Liver (tissue), 9 donors: ENCODE data around the gene AATK. TPM values are rescaled to one million over a fixed set of nuclear protein-coding genes. Genes with fewer than 3 reads are reported as not detected.

Experiments used
- DNase-seq: peaks from one replicate; pipeline ENCODE4 v3.0.0-alpha.2; 2017; ENCODE audit warnings: low spot score
- H3K27ac ChIP-seq, 2 donors: one replicate each; pipeline ENCODE4 v1.7.0; 2013; ENCODE audit warnings: inconsistent platforms in 2 of 2, low read length in 2 of 2, control low read depth in 1 of 2, low read depth in 1 of 2, mild to moderate bottlenecking in 1 of 2
- H3K27me3 ChIP-seq, 4 donors: one replicate each; pipeline versions ENCODE4 v1.6.1 to v1.7.0; 2013; ENCODE audit warnings: low read length in 3 of 4, inconsistent platforms in 1 of 4, mild to moderate bottlenecking in 1 of 4, moderate library complexity in 1 of 4; ENCODE audit not compliant: control insufficient read depth in 4 of 4, insufficient read depth in 4 of 4
- H3K36me3 ChIP-seq, 4 donors: one replicate each; pipeline versions ENCODE4 v1.6.1 to v1.7.0; 2013; ENCODE audit warnings: low read length in 3 of 4, mild to moderate bottlenecking in 3 of 4, low read depth in 1 of 4, moderate library complexity in 1 of 4; ENCODE audit not compliant: control insufficient read depth in 4 of 4, insufficient read depth in 3 of 4
- H3K4me1 ChIP-seq, 4 donors: one replicate each; pipeline versions ENCODE4 v1.6.1 to v1.7.0; 2013; ENCODE audit warnings: low read length in 3 of 4, mild to moderate bottlenecking in 3 of 4, moderate library complexity in 1 of 4; ENCODE audit not compliant: control insufficient read depth in 4 of 4, insufficient read depth in 4 of 4
- H3K4me3 ChIP-seq, 3 donors: one replicate each; pipeline versions ENCODE4 v1.6.1 to v1.7.0; 2013; ENCODE audit warnings: low read length in 3 of 3, control low read depth in 1 of 3, low read depth in 1 of 3, mild to moderate bottlenecking in 1 of 3
- H3K9ac ChIP-seq, 2 donors: one replicate each; pipeline ENCODE4 v1.7.0; 2013; ENCODE audit warnings: low read length in 2 of 2, mild to moderate bottlenecking in 2 of 2, moderate library complexity in 2 of 2, control low read depth in 1 of 2, low read depth in 1 of 2
- H3K9me3 ChIP-seq, 4 donors: one replicate each; pipeline versions ENCODE4 v1.6.1 to v1.7.0; 2013; ENCODE audit warnings: low read length in 3 of 4; ENCODE audit not compliant: control insufficient read depth in 4 of 4
- EGR1 ChIP-seq, 2 donors: IDR thresholded peaks; 2 replicates each; pipeline ENCODE4 v1.6.1; 2016 to 2018; ENCODE audit warnings: antibody characterized with exemption in 2 of 2, low read depth in 2 of 2
- FOXA1 ChIP-seq: IDR thresholded peaks from 2 replicates; pipeline ENCODE4 v1.6.1; 2016; ENCODE audit warnings: antibody characterized with exemption
- FOXA2 ChIP-seq: IDR thresholded peaks from 2 replicates; pipeline ENCODE4 v1.6.1; 2016; ENCODE audit warnings: antibody characterized with exemption
- GABPA ChIP-seq, 2 donors: IDR thresholded peaks in 1 of 2; conservative IDR thresholded peaks in 1 of 2; 2 replicates each; pipeline ENCODE4 v1.6.1; 2016; ENCODE audit warnings: antibody characterized with exemption in 2 of 2, mild to moderate bottlenecking in 1 of 2, moderate library complexity in 1 of 2
- HNF4A ChIP-seq, 2 donors: conservative IDR thresholded peaks; 2 replicates each; pipeline ENCODE4 v1.6.1; 2016; ENCODE audit warnings: antibody characterized with exemption in 2 of 2, mild to moderate bottlenecking in 2 of 2
- HNF4G ChIP-seq: IDR thresholded peaks from 2 replicates; pipeline ENCODE4 v1.6.1; 2016; ENCODE audit warnings: antibody characterized with exemption
- JUND ChIP-seq, 2 donors: IDR thresholded peaks; 2 replicates each; pipeline ENCODE4 v1.6.1; 2016; ENCODE audit warnings: antibody characterized with exemption in 2 of 2
- NR2F2 ChIP-seq: IDR thresholded peaks from 2 replicates; pipeline ENCODE4 v1.6.1; 2016; ENCODE audit warnings: antibody characterized with exemption
- RAD21 ChIP-seq, 2 donors: IDR thresholded peaks; 2 replicates each; pipeline ENCODE4 v1.6.1; 2016; ENCODE audit warnings: antibody characterized with exemption in 2 of 2, mild to moderate bottlenecking in 2 of 2
- RXRA ChIP-seq, 2 donors: IDR thresholded peaks; 2 replicates each; pipeline ENCODE4 v1.6.1; 2017 to 2018; ENCODE audit warnings: antibody characterized with exemption in 2 of 2, mild to moderate bottlenecking in 1 of 2
- SP1 ChIP-seq: IDR thresholded peaks from 2 replicates; pipeline ENCODE4 v1.6.1; 2018; ENCODE audit warnings: antibody characterized with exemption, mild to moderate bottlenecking
- TAF1 ChIP-seq: conservative IDR thresholded peaks from 2 replicates; pipeline ENCODE4 v1.6.1; 2016; ENCODE audit warnings: antibody characterized with exemption, mild to moderate bottlenecking
- YY1 ChIP-seq: IDR thresholded peaks from 2 replicates; pipeline ENCODE4 v1.6.1; 2016; ENCODE audit warnings: antibody characterized with exemption, mild to moderate bottlenecking
- WGBS: extraction: QIAGEN DNeasy Blood & Tissue Kit; methylation state at CpG from one replicate; pipeline ENCODE4 v1.1.7; 2013; 5-methylcytosine and 5-hydroxymethylcytosine counted together
- polyA plus RNA-seq, 2 donors: library from polyadenylated mRNA; stranded (reverse) in 1 of 2; unstranded in 1 of 2; fragments of 200-250 nt in 1 of 2; fragments of >200 nt in 1 of 2; fragmentation: Nextera tagmentation in 1 of 2; extraction: Ambion mirVana in 1 of 2; gene quantifications; one replicate each; pipeline versions ENCODE4 v1.2.1 to v1.2.3, GENCODE V29; 2013 to 2015
- total RNA-seq, 2 donors: library from RNA; depleted of rRNA; stranded (reverse); fragments of >200 nt; gene quantifications; one replicate each; pipeline ENCODE4 v1.2.3, GENCODE V29; 2014
- TF ChIP-seq, protein P1 (sequence below): IDR thresholded peaks from 2 replicates; pipeline ENCODE4 v1.6.1; 2016; ENCODE audit warnings: antibody characterized with exemption, mild to moderate bottlenecking
- TF ChIP-seq, protein P2 (sequence below): IDR thresholded peaks from 2 replicates; pipeline ENCODE4 v1.6.1; 2016; ENCODE audit warnings: antibody characterized with exemption
- TF ChIP-seq, protein P3 (sequence below): IDR thresholded peaks from 2 replicates; pipeline ENCODE4 v1.6.1; 2016; ENCODE audit warnings: antibody characterized with exemption
- TF ChIP-seq, protein P4 (sequence below): IDR thresholded peaks from 2 replicates; pipeline ENCODE4 v1.6.1; 2016; ENCODE audit warnings: antibody characterized with exemption
- TF ChIP-seq, protein P5 (sequence below): fragments of 150-350 bp; IDR thresholded peaks from 2 replicates; pipeline ENCODE4 v1.5.1; 2017; ENCODE audit warnings: improper control_type of control experiment, low read depth, low read length; ENCODE audit not compliant: missing input control
- donor health status: healthy.
- donor health status: healthy.
- donor health status: healthy.
- donor health status: healthy.
- donor health status: healthy.

Gene AATK
- total and polyA plus RNA-seq, 4 donors: 0.24 to 2.3 (median 0.62) TPM

DNA sequence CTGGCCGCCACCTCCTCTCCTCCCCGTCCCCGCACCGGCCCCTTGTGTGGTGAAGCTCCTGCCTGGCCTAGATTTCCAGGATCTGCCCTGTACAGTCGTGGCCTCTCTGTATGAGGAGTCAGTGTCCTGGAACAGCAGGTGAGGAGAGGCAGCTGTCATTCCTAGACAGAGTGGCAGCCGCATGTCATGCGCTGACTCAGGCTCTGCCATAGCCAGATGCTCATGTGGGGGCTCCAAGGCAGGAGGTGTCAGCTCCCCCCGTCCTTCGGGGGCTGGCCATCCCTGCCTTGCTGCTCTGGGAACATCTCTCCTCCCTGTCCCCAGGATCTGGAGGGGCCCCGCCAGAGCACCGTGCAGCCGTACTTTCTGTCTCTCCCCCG, 70.6 kb downstream of the AATK start:
- Histone ChIP-seq H3K9ac (peak overlapping the region; percentile 27 to 33), H3K9me3 (no peaks in the 10 kb centered on the region), H3K36me3 (peaks cover 0 to 4% (median 1%) of the 10 kb centered on the region in 4 donors), H3K4me3 (no peak overlapping the region), H3K27ac (peak overlapping the region; percentile 65 to 92), H3K27me3 (no peaks in the 10 kb centered on the region), H3K4me1 (peaks cover 11 to 71% (median 50%) of the 10 kb centered on the region in 4 donors)
- DNase-seq: no peak
- 63% methylated on average over 13 of the region's 13 CpGs for WGBS
- TF ChIP-seq, protein P1, sequence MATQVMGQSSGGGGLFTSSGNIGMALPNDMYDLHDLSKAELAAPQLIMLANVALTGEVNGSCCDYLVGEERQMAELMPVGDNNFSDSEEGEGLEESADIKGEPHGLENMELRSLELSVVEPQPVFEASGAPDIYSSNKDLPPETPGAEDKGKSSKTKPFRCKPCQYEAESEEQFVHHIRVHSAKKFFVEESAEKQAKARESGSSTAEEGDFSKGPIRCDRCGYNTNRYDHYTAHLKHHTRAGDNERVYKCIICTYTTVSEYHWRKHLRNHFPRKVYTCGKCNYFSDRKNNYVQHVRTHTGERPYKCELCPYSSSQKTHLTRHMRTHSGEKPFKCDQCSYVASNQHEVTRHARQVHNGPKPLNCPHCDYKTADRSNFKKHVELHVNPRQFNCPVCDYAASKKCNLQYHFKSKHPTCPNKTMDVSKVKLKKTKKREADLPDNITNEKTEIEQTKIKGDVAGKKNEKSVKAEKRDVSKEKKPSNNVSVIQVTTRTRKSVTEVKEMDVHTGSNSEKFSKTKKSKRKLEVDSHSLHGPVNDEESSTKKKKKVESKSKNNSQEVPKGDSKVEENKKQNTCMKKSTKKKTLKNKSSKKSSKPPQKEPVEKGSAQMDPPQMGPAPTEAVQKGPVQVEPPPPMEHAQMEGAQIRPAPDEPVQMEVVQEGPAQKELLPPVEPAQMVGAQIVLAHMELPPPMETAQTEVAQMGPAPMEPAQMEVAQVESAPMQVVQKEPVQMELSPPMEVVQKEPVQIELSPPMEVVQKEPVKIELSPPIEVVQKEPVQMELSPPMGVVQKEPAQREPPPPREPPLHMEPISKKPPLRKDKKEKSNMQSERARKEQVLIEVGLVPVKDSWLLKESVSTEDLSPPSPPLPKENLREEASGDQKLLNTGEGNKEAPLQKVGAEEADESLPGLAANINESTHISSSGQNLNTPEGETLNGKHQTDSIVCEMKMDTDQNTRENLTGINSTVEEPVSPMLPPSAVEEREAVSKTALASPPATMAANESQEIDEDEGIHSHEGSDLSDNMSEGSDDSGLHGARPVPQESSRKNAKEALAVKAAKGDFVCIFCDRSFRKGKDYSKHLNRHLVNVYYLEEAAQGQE: no peak
- peak in 1 of 2 donors; percentile 48 for TF ChIP-seq RXRA (IDR thresholded peaks at IDR 0.05)

DNA sequence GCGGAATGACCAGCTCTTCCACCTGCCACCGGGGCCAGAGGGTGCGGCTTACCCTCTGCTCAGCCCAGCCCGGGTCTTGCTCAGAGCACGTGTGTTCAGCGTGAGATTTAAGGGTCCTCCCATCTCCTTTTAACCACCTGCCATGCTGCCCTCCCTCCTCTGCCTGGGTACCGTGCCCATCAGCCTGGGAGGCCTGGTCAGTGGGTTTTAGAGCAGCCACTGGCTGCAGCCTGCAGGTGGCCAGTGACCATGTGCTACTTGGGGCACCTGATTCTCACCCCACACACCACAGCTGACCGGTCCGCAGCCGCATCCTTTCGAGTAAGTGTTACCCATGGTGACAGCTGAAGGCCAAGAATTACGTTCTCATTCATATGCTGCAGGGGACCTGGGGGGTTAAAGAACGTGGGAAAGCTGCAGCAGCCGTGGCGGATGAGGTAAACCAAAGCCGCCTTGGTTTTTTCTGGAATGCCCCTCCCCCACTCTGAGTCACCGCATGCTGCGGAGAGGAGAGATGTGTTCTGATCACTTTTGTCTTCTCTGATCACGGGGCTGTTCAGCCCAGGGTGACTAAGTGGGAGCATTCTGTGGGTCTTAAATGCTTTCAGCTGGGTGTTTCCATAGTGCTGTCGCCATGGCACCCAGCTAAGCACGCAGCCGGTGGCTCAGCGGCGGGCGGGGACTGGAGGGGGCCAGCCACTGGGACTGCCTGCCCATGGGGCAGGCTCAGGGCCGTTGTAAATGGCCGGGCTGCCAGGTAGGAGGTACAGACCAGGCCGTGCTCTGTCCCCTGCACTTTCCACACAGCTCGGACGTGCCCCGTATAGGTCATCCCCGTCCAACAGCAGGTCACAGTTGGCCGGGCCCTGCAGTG, 71.3 kb downstream of the AATK start:
- Histone ChIP-seq H3K9ac (peak overlapping the region in 1 of 2 donors; percentile 27), H3K36me3 (peaks cover 0 to 2% (median 0%) of the 10 kb centered on the region in 4 donors), H3K27ac (peak overlapping the region; percentile 65 to 92), H3K27me3 (no peaks in the 10 kb centered on the region), H3K4me1 (peaks cover 11 to 71% (median 50%) of the 10 kb centered on the region in 4 donors), H3K4me3 (no peak overlapping the region), H3K9me3 (no peaks in the 10 kb centered on the region)
- TF ChIP-seq, protein P2, sequence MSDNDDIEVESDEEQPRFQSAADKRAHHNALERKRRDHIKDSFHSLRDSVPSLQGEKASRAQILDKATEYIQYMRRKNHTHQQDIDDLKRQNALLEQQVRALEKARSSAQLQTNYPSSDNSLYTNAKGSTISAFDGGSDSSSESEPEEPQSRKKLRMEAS: no peak
- TF ChIP-seq HNF4G (no peak), YY1 (no peak), FOXA1 (no peak), SP1 (peak; percentile 76), TAF1 (no peak), EGR1 (IDR thresholded peaks at IDR 0.05; ENCODE audit: low read depth in 2 of 2) (no peak), JUND (IDR thresholded peaks at IDR 0.05) (peak in 1 of 2 donors; percentile 31), RXRA (IDR thresholded peaks at IDR 0.05) (peak; percentile 53 to 94), RAD21 (IDR thresholded peaks at IDR 0.05) (peak in 1 of 2 donors; percentile 47), FOXA2 (no peak), HNF4A (conservative IDR thresholded peaks at IDR 0.05) (peak in 1 of 2 donors; percentile 52), NR2F2 (no peak), GABPA (IDR thresholded peaks at IDR 0.05 in 1 of 2, conservative IDR thresholded peaks at IDR 0.05 in 1 of 2) (no peak)
- TF ChIP-seq, protein P3, sequence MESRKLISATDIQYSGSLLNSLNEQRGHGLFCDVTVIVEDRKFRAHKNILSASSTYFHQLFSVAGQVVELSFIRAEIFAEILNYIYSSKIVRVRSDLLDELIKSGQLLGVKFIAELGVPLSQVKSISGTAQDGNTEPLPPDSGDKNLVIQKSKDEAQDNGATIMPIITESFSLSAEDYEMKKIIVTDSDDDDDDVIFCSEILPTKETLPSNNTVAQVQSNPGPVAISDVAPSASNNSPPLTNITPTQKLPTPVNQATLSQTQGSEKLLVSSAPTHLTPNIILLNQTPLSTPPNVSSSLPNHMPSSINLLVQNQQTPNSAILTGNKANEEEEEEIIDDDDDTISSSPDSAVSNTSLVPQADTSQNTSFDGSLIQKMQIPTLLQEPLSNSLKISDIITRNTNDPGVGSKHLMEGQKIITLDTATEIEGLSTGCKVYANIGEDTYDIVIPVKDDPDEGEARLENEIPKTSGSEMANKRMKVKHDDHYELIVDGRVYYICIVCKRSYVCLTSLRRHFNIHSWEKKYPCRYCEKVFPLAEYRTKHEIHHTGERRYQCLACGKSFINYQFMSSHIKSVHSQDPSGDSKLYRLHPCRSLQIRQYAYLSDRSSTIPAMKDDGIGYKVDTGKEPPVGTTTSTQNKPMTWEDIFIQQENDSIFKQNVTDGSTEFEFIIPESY: no peak
- TF ChIP-seq, protein P1: no peak
- TF ChIP-seq, protein P4, sequence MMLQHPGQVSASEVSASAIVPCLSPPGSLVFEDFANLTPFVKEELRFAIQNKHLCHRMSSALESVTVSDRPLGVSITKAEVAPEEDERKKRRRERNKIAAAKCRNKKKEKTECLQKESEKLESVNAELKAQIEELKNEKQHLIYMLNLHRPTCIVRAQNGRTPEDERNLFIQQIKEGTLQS: no peak
- TF ChIP-seq, protein P5, sequence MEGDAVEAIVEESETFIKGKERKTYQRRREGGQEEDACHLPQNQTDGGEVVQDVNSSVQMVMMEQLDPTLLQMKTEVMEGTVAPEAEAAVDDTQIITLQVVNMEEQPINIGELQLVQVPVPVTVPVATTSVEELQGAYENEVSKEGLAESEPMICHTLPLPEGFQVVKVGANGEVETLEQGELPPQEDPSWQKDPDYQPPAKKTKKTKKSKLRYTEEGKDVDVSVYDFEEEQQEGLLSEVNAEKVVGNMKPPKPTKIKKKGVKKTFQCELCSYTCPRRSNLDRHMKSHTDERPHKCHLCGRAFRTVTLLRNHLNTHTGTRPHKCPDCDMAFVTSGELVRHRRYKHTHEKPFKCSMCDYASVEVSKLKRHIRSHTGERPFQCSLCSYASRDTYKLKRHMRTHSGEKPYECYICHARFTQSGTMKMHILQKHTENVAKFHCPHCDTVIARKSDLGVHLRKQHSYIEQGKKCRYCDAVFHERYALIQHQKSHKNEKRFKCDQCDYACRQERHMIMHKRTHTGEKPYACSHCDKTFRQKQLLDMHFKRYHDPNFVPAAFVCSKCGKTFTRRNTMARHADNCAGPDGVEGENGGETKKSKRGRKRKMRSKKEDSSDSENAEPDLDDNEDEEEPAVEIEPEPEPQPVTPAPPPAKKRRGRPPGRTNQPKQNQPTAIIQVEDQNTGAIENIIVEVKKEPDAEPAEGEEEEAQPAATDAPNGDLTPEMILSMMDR: no peak
- no peak for DNase-seq
- WGBS: 62% methylated on average over 33 of the region's 33 CpGs
